ENCODE results near the gene NAT10.

NAT10 gene

DNA sequence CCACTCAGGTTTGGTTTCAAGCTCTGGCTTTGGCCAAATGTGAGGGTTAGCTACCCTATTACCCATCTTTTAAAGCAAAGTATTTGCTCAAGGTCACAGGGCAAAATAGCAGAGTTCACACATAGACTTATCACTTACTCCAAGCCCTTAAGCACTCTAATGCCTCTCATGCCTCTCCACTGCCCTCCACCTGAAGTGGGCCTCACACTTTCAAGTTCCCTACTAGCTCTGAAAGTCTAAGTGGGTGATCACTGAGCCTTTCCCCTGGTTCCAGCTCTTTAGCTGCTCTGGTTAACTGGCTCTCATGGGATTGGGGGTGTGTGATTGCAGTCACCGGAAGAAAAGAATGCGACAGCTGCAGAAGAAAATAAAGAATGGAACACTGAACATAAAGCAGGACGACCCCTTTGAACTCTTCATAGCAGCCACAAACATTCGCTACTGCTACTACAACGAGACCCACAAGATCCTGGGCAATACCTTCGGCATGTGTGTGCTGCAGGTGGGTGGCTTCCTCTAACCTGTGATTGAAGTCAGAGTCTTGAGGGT, 6.4 kb downstream of the NAT10 start:
- no peak for DNase-seq

- no peak for DNase-seq
These were observed 8.6 kb downstream of the NAT10 start for GRCh38 chr11:34114014-34114413.

- no peak for DNase-seq
These were observed 9.0 kb downstream of the NAT10 start for GRCh38 chr11:34114471-34114870.

GRCh38 chr11:34120651-34121050, 15.2 kb downstream of the NAT10 start:
- no peak for DNase-seq

DNA sequence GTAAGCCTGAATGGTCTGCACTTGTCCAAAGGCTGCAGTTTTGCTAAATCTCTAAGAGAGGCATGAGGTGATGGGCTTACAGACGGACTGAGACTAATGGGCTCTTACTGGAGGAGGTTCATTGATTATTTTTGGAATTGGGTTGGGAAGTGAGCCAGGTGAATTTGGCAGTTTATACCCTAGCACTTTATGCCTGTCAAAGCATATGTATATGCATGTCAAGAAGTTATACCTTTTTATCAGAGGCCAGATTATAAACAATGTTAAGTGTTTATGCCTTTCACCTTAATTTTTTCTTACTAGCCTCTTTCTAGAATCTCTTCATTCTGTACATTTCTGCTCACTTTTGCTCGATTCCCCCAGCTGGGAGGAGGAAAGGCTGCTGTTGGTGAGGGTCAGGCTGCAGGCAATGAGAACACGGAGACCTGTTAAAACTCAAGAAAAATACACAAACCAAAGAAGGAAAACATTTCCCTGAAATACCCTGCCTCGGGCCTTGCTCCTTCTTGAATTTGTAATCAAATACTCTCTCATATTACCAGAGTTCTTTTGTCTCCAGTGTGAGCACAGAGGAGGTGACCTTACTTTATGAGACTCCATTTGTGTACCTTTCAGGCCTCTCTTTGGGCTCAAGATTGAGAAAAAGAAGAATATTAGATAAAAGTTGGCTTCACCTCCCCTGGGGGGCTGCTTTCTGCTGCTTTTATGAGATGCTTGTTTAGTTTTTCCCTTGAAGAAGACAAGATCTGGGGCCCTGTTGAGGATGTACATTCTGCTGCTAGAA, 19.6 kb downstream of the NAT10 start:
- DNase-seq, result no peak

DNA sequence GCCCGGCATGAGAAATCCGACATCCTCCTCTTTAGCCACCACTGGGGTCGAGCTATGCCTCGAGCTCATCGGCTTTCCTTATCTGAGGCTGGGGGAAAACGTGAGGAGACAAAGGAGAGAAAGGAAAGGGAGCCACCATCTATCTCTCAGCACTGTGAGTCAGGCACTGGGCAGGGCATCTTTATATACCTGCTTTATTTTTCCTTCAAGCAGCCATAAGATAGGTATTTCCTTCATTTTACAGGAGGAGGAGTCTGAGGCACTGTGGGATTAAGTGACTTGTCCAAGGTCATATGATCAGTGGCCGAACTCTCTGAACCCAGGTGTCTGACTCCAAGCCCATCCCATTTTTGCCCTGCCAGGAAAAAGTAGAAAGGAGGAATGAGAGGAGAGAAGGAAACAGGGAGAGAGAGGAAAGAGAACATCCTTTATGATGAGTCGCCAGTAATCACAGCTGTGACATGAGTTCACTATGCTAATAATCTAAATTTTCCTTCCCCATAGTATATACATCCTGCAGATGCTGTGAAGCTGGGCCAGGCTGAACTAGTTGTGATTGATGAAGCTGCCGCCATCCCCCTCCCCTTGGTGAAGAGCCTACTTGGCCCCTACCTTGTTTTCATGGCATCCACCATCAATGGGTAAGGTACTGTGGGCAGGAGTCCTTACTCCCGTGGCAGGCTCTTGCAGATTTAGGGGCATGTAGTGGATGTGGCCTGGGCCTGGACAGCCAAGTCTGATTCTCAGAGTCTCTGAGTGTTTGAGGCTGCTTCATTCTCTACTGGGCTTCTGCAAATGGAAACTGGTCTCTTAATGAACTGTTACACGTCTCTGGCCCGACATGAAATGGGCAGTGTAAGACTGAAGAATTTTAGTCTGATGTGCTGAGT, 21.8 kb downstream of the NAT10 start:
- DNase-seq, result no peak

DNA sequence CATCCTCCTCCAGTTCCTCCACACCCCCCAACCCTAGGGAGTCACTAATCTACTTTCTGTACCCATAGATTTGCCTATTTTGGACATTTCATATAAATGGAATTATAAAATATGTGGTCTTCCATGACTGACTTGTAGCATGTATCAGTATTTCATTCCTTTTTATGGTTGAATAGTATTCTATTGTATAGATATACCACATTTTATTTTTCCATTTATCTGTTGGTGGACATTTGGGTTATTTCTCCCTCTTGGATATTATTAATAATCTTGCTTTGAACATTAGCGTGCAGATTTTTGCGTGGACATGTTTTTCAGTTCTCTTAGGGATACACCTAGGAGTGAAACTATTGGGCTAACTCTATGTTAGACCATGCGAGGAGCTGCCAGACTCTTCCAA, 23.4 kb downstream of the NAT10 start:
- no peak for DNase-seq

GRCh38 chr11:34132261-34132965, 27.0 kb downstream of the NAT10 start:
- DNase-seq, result no peak

- DNase-seq, result no peak
These were observed 29.3 kb downstream of the NAT10 start for GRCh38 chr11:34134765-34135164.

DNA sequence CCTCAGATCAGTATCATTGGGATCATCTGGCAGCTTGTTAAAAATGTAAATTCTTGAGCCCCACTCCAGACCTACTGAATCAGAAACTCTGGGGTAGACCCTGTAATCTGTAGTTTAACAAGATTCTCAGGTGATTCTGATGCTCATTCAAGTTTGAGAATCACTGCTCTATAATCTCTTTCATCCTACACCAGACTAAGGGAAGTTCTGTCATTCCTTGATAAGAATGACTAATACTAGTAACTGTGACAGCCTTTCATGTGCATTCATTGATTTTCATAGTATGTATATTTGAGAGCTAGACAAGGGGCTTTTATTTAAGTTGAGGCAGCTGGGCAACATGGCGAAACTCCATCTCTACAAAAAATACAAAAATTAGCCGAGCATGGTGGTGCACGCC, 30.0 kb downstream of the NAT10 start:
- DNase-seq, result no peak

- no peak for DNase-seq
These were observed 31.0 kb downstream of the NAT10 start for GRCh38 chr11:34136420-34136819.

DNA sequence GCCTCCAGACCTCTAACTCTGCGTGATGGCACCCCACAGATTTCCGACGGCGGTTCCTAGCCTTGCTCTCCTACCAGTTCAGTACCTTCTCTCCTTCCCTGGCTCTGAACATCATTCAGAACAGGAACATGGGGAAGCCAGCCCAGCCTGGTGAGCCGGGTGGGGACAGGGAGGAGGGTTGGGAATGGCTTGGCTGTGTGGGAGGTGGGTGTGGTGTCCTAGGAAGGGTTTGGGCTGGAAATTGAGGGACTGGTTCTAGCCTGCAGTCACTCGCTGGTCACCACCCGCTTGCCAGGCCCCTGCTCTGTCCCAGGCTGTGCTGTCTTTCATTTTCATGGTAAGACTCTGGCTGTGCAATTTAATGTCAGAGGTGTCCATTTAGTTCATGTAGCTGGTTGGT, 33.9 kb downstream of the NAT10 start:
- DNase-seq, result no peak

DNA sequence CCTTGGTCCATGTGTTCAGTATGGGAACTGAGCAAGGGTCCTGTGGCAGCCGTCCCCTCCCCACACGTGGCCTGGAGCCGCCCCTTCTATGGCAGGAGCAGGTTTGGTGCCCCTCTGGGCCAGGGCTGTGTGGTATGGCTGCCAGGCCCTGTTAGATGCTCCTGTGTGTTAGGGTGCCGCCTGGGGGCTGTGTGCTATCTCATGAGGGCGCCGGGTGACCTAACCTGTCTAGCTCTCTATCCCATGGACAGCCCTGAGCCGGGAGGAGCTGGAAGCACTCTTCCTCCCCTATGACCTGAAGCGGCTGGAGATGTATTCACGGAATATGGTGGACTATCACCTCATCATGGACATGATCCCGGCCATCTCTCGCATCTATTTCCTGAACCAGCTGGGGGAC, 34.7 kb downstream of the NAT10 start:
- no peak for DNase-seq

- no peak for DNase-seq
These were observed 37.6 kb downstream of the NAT10 start for GRCh38 chr11:34143048-34143447.

DNA sequence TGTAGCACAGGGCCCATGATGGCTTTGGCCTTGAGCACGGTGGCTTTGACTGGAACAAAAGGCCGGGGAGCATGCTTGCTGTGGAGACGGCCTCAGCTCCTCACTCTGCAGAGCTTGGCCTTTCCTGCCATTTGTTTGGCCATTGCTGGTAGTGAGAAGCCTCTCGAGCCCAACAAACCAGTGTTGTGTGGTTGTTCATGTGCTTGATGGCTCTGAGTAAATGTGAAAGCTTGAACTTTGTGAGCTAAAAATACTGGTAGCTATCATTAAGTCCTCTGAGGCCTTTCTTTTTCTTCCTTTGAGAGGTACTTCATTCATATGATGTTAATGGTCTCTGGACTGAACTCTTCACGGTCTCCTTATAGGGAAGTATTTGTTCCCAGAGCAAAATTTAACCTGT, 39.6 kb downstream of the NAT10 start:
- no peak for DNase-seq

- no peak for DNase-seq
These were observed 40.5 kb downstream of the NAT10 start for GRCh38 chr11:34145847-34146381.

DNA sequence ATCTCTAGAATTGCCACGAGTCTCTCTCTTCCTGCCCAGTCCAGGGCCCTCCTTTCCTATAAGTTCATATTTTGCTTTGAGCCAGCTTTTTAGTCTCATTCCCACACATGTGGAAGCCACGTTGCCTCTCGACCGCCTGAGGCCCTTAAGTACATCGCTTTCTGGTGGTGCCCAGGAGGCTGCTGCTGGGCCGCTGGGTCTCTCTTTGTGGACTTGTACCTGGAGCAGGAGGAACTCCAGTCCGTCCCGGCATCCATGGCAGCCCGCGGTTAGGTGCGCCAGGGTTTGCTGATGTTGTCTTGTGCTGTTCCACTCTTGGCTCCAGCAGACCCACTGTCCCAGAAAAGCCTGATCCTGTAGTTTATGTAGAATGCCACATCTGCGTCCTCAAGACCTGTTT, 41.0 kb downstream of the NAT10 start:
- DNase-seq, result no peak

DNA sequence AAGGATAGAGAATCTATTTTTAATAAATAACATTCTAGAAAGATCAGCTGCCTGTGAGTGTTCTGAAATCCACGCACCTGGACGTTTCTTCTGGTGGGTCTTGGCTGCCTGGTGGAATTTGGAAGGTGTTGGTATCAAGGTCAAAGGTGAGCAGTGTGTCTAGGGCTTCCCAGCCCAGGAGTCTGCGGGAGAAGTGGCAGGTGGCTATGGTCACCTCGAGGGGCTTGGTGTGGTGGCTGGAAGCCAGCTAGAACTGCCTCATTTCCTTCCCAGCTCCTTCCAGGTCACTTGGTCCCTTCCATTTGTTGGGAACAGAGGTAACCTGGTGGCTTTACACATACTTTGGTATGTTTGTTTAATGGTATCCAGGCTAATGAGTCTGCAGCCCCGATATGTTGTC, 41.4 kb downstream of the NAT10 start:
- no peak for DNase-seq

GRCh38 chr11:34147581-34147980, 42.2 kb downstream of the NAT10 start:
- no peak for DNase-seq

DNA sequence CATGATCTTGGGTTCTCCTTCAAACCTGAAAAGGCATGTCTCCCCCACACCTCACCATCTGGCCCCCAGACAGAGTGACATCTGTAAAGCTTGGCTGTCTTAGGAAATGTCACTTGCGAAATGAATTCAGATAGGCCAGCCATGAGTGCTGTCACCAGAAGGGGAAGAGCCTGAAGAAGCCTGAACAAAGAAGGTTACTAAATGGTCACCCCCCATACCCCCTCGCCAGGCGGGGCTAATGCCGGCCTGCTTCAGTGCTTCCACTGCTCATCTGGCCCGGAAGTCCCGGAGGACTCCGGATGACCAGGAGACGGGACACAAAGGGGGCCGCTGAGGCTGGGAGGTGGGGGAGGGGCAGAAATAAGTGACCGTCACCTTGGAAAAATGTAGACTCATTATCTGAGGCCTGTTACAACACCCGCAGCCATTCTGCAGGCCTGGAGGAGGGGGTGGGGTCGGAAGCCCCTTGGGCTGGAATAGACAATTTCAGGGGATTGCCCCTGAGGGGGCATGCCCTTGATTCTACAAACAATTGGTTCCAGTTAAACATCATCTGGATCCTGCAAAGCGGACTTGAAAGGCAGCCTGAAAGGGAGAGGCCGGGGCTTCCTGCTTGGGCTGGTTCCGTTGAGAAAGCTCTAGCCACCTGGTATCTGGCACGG, 43.2 kb downstream of the NAT10 start:
- DNase-seq, result no peak

- no peak for DNase-seq
These were observed 43.8 kb downstream of the NAT10 start for GRCh38 chr11:34149274-34149673.

DNA sequence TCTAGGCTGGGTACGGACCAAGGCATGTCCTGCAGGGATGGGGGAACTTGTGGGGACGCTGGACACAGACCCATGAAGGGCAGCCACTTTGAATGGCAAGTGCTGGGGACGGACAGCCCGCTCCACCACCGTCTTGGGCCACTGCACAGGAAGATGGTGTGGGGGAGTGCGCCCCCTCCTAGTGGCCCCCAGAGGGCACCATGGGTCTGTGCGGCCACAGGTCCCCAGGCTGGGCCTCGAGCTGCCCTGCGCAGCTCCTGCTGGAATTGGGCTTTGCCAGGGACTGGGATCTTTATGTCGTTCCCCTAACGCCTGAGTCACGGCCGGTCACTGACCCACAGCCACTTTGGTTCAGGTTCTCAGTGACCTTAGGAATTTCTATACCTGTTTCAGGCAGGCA, 44.4 kb downstream of the NAT10 start:
- no peak for DNase-seq

Data from EL (cell line).